Mesodermal cell (in vitro differentiated cells): ENCODE measurements around the gene FUT1.

ENCODE experiments used
- H3K27ac ChIP-seq: 2 replicates; pipeline ENCODE4 v1.7.0; 2013; ENCODE audit warnings: mild to moderate bottlenecking, low read depth, low read length, moderate library complexity; ENCODE audit not compliant: severe bottlenecking
- H3K36me3 ChIP-seq: 2 replicates; pipeline ENCODE4 v1.7.1; 2013; ENCODE audit warnings: mild to moderate bottlenecking, low read length, moderate library complexity; ENCODE audit not compliant: control insufficient read depth, insufficient read depth
- H3K4me1 ChIP-seq: one replicate; pipeline ENCODE4 v1.7.1; 2013; ENCODE audit warnings: mild to moderate bottlenecking, low read length; ENCODE audit not compliant: insufficient read depth, control insufficient read depth, poor library complexity, severe bottlenecking
- H3K4me3 ChIP-seq: 2 replicates; pipeline ENCODE4 v1.7.0; 2013; ENCODE audit warnings: low read length, control low read depth, mild to moderate bottlenecking; ENCODE audit not compliant: insufficient read depth, poor library complexity, severe bottlenecking; ENCODE audit errors: extremely low read depth
- H3K9me3 ChIP-seq: 2 replicates; pipeline ENCODE4 v1.7.1; 2013; ENCODE audit warnings: mild to moderate bottlenecking, low read length, moderate library complexity; ENCODE audit not compliant: control insufficient read depth
- WGBS, 2 experiments: methylation state at CpG; one replicate each; pipeline ENCODE4 v1.1.5; 2013; ENCODE audit warnings: missing lambda C conversion rate in 2 of 2; ENCODE audit not compliant: insufficient coverage in 2 of 2; 5-methylcytosine and 5-hydroxymethylcytosine counted together

The FUT1 gene

GRCh38 chr19:48713864-48714755 is 38.3 kb downstream of the FUT1 start:
- Histone ChIP-seq H3K36me3 (no peaks in the 10 kb centered on the region), H3K4me1 (peaks cover 22% of the 10 kb centered on the region), H3K27ac (peak overlapping the region; percentile 57), H3K9me3 (no peaks in the 10 kb centered on the region), H3K4me3 (peak overlapping the region; percentile 71)
- 2% methylated on average over 36 to 59 of the region's 67 CpGs for WGBS, 2 experiments

GRCh38 chr19:48713041-48713863 is 39.2 kb downstream of the FUT1 start:
- Histone ChIP-seq H3K4me1 (peaks cover 19% of the 10 kb centered on the region), H3K27ac (no peak overlapping the region), H3K36me3 (no peaks in the 10 kb centered on the region), H3K9me3 (no peaks in the 10 kb centered on the region), H3K4me3 (peak overlapping the region; percentile 71)
- WGBS, 2 experiments = 1 to 8% methylated on average over 12 to 15 of the region's 25 CpGs

GRCh38 chr19:48711106-48711662 is 41.3 kb downstream of the FUT1 start:
- WGBS, 2 experiments = 84 to 90% methylated on average over 3 to 4 of the region's 4 CpGs
- Histone ChIP-seq H3K4me3 (no peak overlapping the region), H3K27ac (no peak overlapping the region), H3K4me1 (peaks cover 12% of the 10 kb centered on the region), H3K36me3 (no peaks in the 10 kb centered on the region), H3K9me3 (no peaks in the 10 kb centered on the region)

- Histone ChIP-seq H3K27ac (no peak overlapping the region), H3K4me1 (peaks cover 8% of the 10 kb centered on the region), H3K9me3 (no peaks in the 10 kb centered on the region), H3K36me3 (no peaks in the 10 kb centered on the region), H3K4me3 (no peak overlapping the region)
- 59 to 68% methylated on average over 10 of the region's 11 CpGs for WGBS, 2 experiments
Observed at GRCh38 chr19:48708471-48708870, 44.0 kb downstream of the FUT1 start.

- no peak overlapping the region for H3K27ac ChIP-seq
- no peaks in the 10 kb centered on the region for H3K4me1 ChIP-seq
- WGBS, 2 experiments = 75% methylated on average over 2 of the region's 2 CpGs; no CpG with 5 or more reads in 1 of the 2 experiments
- no peak overlapping the region for H3K4me3 ChIP-seq
- no peaks in the 10 kb centered on the region for H3K36me3 ChIP-seq
- no peaks in the 10 kb centered on the region for H3K9me3 ChIP-seq
Observed at GRCh38 chr19:48705431-48705830, 47.0 kb downstream of the FUT1 start.

GRCh38 chr19:48703316-48703715 is 49.1 kb downstream of the FUT1 start:
- no peak overlapping the region for H3K4me3 ChIP-seq
- no peak overlapping the region for H3K27ac ChIP-seq
- no peaks in the 10 kb centered on the region for H3K4me1 ChIP-seq
- no peaks in the 10 kb centered on the region for H3K36me3 ChIP-seq
- no peaks in the 10 kb centered on the region for H3K9me3 ChIP-seq
- WGBS, 2 experiments = 91 to 94% methylated on average over 18 of the region's 23 CpGs

- WGBS, 2 experiments = 88 to 91% methylated on average over 12 to 13 of the region's 13 CpGs
- Histone ChIP-seq H3K9me3 (no peaks in the 10 kb centered on the region), H3K27ac (no peak overlapping the region), H3K4me1 (no peaks in the 10 kb centered on the region), H3K4me3 (no peak overlapping the region), H3K36me3 (no peaks in the 10 kb centered on the region)
Observed at GRCh38 chr19:48702701-48703100, 49.7 kb downstream of the FUT1 start.

- no peak overlapping the region for H3K27ac ChIP-seq
- 89 to 100% methylated on average over 1 to 3 of the region's 4 CpGs for whole genome bisulfite sequencing, 2 experiments
- H3K4me3 ChIP-seq = no peak overlapping the region
- no peaks in the 10 kb centered on the region for H3K9me3 ChIP-seq
- no peaks in the 10 kb centered on the region for H3K36me3 ChIP-seq
- H3K4me1 ChIP-seq = peaks cover 7% of the 10 kb centered on the region
Observed at GRCh38 chr19:48698046-48698445, 54.4 kb downstream of the FUT1 start.
